ENCODE measurements around the gene CBFB.

CBFB gene

DNA sequence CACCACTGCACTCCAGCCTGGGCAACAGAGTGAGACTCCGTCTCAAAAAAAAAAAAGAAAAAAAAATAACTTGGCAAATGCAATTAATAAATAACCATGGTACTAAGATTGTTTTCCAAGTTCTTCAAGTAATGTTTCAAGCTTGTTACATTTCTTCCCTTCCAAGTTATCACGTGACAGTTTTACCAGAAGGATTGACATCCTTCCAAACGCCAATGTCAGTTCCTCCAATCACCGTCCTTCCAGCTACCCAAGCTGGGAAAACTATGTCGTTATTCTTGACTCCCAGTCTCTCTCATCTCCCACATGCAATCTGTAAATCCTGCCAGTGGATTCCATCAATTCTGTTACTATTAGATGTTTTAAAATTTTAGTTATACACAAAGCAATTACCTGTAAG, 76.9 kb downstream of the CBFB start:
- Histone ChIP-seq H3K9me3 (ENCODE audit: control insufficient read depth, insufficient read depth, low read length) (no peaks in the 10 kb centered on the region), H3K36me3 (ENCODE audit: control insufficient read depth, insufficient read depth, low read length) (no peaks in the 10 kb centered on the region), H3K4me3 (ENCODE audit: low read depth, low read length) (no peak overlapping the region), H3K9ac (ENCODE audit: low read depth, low read length) (no peak overlapping the region), H3K4me1 (ENCODE audit: control insufficient read depth, insufficient read depth, low read length) (no peaks in the 10 kb centered on the region), H3K27me3 (ENCODE audit: control insufficient read depth, insufficient read depth, low read length) (peaks cover 6% of the 10 kb centered on the region)

- Histone ChIP-seq H3K9ac (ENCODE audit: low read depth, low read length) (no peak overlapping the region), H3K36me3 (ENCODE audit: control insufficient read depth, insufficient read depth, low read length) (no peaks in the 10 kb centered on the region), H3K27me3 (ENCODE audit: control insufficient read depth, insufficient read depth, low read length) (peaks cover 6% of the 10 kb centered on the region), H3K4me1 (ENCODE audit: control insufficient read depth, insufficient read depth, low read length) (no peaks in the 10 kb centered on the region), H3K4me3 (ENCODE audit: low read depth, low read length) (no peak overlapping the region), H3K9me3 (ENCODE audit: control insufficient read depth, insufficient read depth, low read length) (no peaks in the 10 kb centered on the region)
These were observed 79.5 kb downstream of the CBFB start for GRCh38 chr16:67108489-67108888.

DNA sequence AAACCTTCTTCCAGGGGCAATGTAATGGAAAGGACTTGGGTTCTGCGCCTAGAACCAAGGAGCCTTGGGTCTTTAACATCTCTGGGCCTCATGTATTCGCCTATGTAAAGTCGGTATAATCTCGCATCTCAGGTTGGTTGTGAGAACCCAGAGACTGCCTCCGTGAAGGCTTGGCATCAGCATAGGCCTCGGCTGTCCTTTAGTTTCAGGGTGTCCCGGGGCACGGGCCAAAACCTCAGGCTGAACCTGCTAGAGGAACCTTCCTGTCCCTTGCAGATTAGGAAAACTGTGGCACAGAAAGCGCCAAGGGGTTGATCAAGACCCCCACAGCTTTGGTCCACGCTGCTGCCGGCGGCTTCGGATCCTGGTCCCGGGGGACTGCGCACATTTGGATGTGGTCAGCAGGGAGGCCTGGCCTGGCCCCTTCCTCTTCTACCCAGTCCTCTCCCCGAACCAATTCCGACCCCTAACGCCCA, 80.0 kb downstream of the CBFB start:
- Histone ChIP-seq H3K9ac (ENCODE audit: low read depth, low read length) (peak overlapping the region; percentile 71), H3K36me3 (ENCODE audit: control insufficient read depth, insufficient read depth, low read length) (no peaks in the 10 kb centered on the region), H3K9me3 (ENCODE audit: control insufficient read depth, insufficient read depth, low read length) (no peaks in the 10 kb centered on the region), H3K4me3 (ENCODE audit: low read depth, low read length) (peak overlapping the region; percentile 99), H3K4me1 (ENCODE audit: control insufficient read depth, insufficient read depth, low read length) (no peaks in the 10 kb centered on the region), H3K27me3 (ENCODE audit: control insufficient read depth, insufficient read depth, low read length) (peaks cover 6% of the 10 kb centered on the region)

GRCh38 chr16:67109407-67110135, 80.6 kb downstream of the CBFB start, which contains the start of gene PHAF1:
TSS of gene PHAF1 (plus strand) at chr16:67109941. CDS start at chr16:67110176, 235 bp downstream.
- Histone ChIP-seq H3K36me3 (ENCODE audit: control insufficient read depth, insufficient read depth, low read length) (no peaks in the 10 kb centered on the region), H3K27me3 (ENCODE audit: control insufficient read depth, insufficient read depth, low read length) (peaks cover 6% of the 10 kb centered on the region), H3K4me1 (ENCODE audit: control insufficient read depth, insufficient read depth, low read length) (no peaks in the 10 kb centered on the region), H3K9me3 (ENCODE audit: control insufficient read depth, insufficient read depth, low read length) (no peaks in the 10 kb centered on the region), H3K4me3 (ENCODE audit: low read depth, low read length) (peak within 1 kb of the TSS; percentile 99), H3K9ac (ENCODE audit: low read depth, low read length) (peak within 1 kb of the TSS; percentile 83)

DNA sequence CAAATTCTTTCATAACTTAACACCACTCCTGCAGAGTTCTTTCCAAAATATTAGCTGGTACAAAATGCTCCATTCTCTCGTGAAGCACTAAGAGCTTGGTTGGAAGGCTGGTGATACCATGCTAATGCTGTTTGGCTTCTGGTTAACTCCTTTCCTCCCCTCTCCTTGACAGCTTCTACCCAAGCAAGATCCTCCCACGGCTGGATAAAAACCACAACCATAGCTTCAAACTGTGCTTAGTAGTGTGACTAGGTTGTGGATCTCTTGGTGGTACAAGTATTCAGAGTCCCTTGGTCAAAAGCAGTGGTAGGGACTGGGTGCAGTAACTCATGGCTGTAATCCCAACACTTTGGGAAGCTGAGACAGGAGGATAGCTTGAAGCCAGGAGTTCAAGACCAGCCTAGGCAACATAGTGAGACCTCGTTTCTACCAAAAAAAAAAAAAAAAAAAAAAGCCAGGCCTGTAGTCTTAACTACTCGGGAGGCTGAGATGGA, 83.0 kb downstream of the CBFB start:
- H3K4me3 ChIP-seq (ENCODE audit: low read depth, low read length): no peak overlapping the region
- no peaks in the 10 kb centered on the region for H3K36me3 ChIP-seq (ENCODE audit: control insufficient read depth, insufficient read depth, low read length)
- peaks cover 2% of the 10 kb centered on the region for H3K4me1 ChIP-seq (ENCODE audit: control insufficient read depth, insufficient read depth, low read length)
- H3K9ac ChIP-seq (ENCODE audit: low read depth, low read length): no peak overlapping the region
- H3K9me3 ChIP-seq (ENCODE audit: control insufficient read depth, insufficient read depth, low read length): no peaks in the 10 kb centered on the region
- peaks cover 6% of the 10 kb centered on the region for H3K27me3 ChIP-seq (ENCODE audit: control insufficient read depth, insufficient read depth, low read length)

- no peaks in the 10 kb centered on the region for H3K36me3 ChIP-seq (ENCODE audit: control insufficient read depth, insufficient read depth, low read length)
- peaks cover 6% of the 10 kb centered on the region for H3K27me3 ChIP-seq (ENCODE audit: control insufficient read depth, insufficient read depth, low read length)
- H3K4me1 ChIP-seq (ENCODE audit: control insufficient read depth, insufficient read depth, low read length): peaks cover 2% of the 10 kb centered on the region
- no peaks in the 10 kb centered on the region for H3K9me3 ChIP-seq (ENCODE audit: control insufficient read depth, insufficient read depth, low read length)
- no peak overlapping the region for H3K9ac ChIP-seq (ENCODE audit: low read depth, low read length)
- no peak overlapping the region for H3K4me3 ChIP-seq (ENCODE audit: low read depth, low read length)
These were observed 83.8 kb downstream of the CBFB start for GRCh38 chr16:67112591-67113399.

GRCh38 chr16:67114793-67115192, 85.8 kb downstream of the CBFB start:
- Histone ChIP-seq H3K9ac (ENCODE audit: low read depth, low read length) (no peak overlapping the region), H3K36me3 (ENCODE audit: control insufficient read depth, insufficient read depth, low read length) (no peaks in the 10 kb centered on the region), H3K4me3 (ENCODE audit: low read depth, low read length) (no peak overlapping the region), H3K4me1 (ENCODE audit: control insufficient read depth, insufficient read depth, low read length) (peaks cover 2% of the 10 kb centered on the region), H3K9me3 (ENCODE audit: control insufficient read depth, insufficient read depth, low read length) (no peaks in the 10 kb centered on the region), H3K27me3 (ENCODE audit: control insufficient read depth, insufficient read depth, low read length) (no peaks in the 10 kb centered on the region)

- no peaks in the 10 kb centered on the region for H3K36me3 ChIP-seq (ENCODE audit: control insufficient read depth, insufficient read depth, low read length)
- H3K27me3 ChIP-seq (ENCODE audit: control insufficient read depth, insufficient read depth, low read length): no peaks in the 10 kb centered on the region
- peaks cover 2% of the 10 kb centered on the region for H3K4me1 ChIP-seq (ENCODE audit: control insufficient read depth, insufficient read depth, low read length)
- no peak overlapping the region for H3K9ac ChIP-seq (ENCODE audit: low read depth, low read length)
- H3K9me3 ChIP-seq (ENCODE audit: control insufficient read depth, insufficient read depth, low read length): no peaks in the 10 kb centered on the region
- H3K4me3 ChIP-seq (ENCODE audit: low read depth, low read length): no peak overlapping the region
These were observed 86.7 kb downstream of the CBFB start for GRCh38 chr16:67115639-67116038.

- Histone ChIP-seq H3K9ac (ENCODE audit: low read depth, low read length) (no peak overlapping the region), H3K27me3 (ENCODE audit: control insufficient read depth, insufficient read depth, low read length) (no peaks in the 10 kb centered on the region), H3K9me3 (ENCODE audit: control insufficient read depth, insufficient read depth, low read length) (no peaks in the 10 kb centered on the region), H3K36me3 (ENCODE audit: control insufficient read depth, insufficient read depth, low read length) (no peaks in the 10 kb centered on the region), H3K4me1 (ENCODE audit: control insufficient read depth, insufficient read depth, low read length) (peaks cover 2% of the 10 kb centered on the region), H3K4me3 (ENCODE audit: low read depth, low read length) (no peak overlapping the region)
These were observed 87.7 kb downstream of the CBFB start for GRCh38 chr16:67116388-67117311.

DNA sequence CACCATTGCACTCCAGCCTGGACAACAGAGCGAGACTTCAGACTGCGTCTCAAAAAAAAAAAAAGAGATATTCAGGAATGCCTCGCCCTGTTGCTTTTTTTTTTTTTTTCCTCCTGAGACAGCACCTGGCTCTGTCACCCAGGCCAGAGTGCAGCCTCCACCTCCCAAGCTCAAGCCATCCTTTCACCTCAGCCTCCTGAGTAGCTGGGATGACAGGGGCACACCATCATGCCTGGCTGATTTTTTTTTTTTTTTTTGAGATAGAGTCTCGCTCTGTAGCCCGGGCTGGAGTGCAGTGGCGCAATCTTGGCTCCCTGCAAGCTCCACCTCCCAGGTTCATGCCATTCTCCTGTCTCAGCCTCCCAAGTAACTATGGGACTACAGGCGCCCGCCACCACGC, 88.8 kb downstream of the CBFB start:
- no peak overlapping the region for H3K4me3 ChIP-seq (ENCODE audit: low read depth, low read length)
- H3K36me3 ChIP-seq (ENCODE audit: control insufficient read depth, insufficient read depth, low read length): peaks cover 3% of the 10 kb centered on the region
- no peak overlapping the region for H3K9ac ChIP-seq (ENCODE audit: low read depth, low read length)
- H3K27me3 ChIP-seq (ENCODE audit: control insufficient read depth, insufficient read depth, low read length): no peaks in the 10 kb centered on the region
- H3K4me1 ChIP-seq (ENCODE audit: control insufficient read depth, insufficient read depth, low read length): peaks cover 2% of the 10 kb centered on the region
- no peaks in the 10 kb centered on the region for H3K9me3 ChIP-seq (ENCODE audit: control insufficient read depth, insufficient read depth, low read length)

GRCh38 chr16:67120025-67120424, 91.1 kb downstream of the CBFB start:
- H3K9me3 ChIP-seq (ENCODE audit: control insufficient read depth, insufficient read depth, low read length): no peaks in the 10 kb centered on the region
- H3K36me3 ChIP-seq (ENCODE audit: control insufficient read depth, insufficient read depth, low read length): peaks cover 3% of the 10 kb centered on the region
- H3K4me3 ChIP-seq (ENCODE audit: low read depth, low read length): no peak overlapping the region
- no peaks in the 10 kb centered on the region for H3K27me3 ChIP-seq (ENCODE audit: control insufficient read depth, insufficient read depth, low read length)
- H3K4me1 ChIP-seq (ENCODE audit: control insufficient read depth, insufficient read depth, low read length): peaks cover 2% of the 10 kb centered on the region
- no peak overlapping the region for H3K9ac ChIP-seq (ENCODE audit: low read depth, low read length)

Measured in iPS-15b (cell line).